Renal cortex interstitium (tissue), 11 donors: Measurements from ENCODE around the gene OVOL2. TPM values are rescaled to one million over a fixed set of nuclear protein-coding genes. Genes with fewer than 3 reads are reported as not detected.
A peak's percentile ranks its signal among the peaks of the same experiment; 100 is the strongest.

Experiments
- DNase-seq, 11 donors: peaks; one replicate each; pipeline ENCODE4 v3.0.0-alpha.2; 2013; ENCODE audit warnings: low read depth in 9 of 11, low spot score in 4 of 11; ENCODE audit errors: extremely low read depth in 1 of 11
- polyA plus RNA-seq, 3 donors: library from polyadenylated mRNA; unstranded; fragments of 120-200 nt; gene quantifications; one replicate each; pipeline ENCODE4 v1.2.1, GENCODE V29; 2013; ENCODE audit not compliant: insufficient read length in 3 of 3

The OVOL2 gene
- polyA plus RNA-seq, 3 donors, result 0.65 to 1.5 (median 1.2) TPM

DNA sequence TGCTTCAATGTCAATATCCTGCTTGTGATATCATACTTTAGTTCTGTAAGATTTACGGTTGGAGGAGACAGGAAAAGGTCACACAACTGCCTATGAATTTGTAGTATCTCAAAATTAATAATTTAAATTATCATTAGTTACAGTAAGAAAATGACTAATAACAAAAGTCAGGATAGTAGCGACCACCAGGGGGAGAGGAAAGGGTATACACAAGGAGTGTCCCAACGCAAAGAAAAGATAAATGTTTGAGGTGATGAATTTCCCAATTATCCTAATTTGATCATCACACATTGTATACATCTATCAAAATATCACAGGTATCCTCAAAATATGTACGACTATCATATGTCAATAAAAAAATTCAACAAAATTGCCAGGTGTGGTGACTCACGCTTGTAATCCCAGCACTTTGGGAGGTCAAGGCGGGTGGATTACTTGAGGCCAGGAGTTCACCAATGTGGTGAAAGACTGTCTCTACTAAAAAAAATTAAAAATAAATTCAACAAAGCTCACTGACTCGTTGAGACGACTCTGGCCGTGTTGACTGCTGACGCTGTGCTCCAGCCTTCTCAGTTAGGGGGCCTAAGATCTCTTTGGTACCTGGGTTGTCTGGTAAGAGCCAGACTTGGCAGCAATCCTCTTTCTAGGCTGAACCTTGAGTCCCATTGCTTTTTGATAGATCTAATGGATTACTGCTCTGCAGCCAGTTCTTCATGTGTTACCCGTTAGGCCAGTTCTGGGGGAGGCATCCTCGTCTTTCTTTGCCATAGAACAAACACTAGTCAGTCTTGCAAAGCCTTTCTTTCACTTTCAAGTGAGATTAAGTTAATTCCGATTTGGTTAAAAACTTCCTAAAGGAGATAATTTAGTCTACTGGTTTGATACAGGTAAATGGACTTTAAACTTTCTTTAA, 9.0 kb upstream of the OVOL2 start:
- no peak for DNase-seq

DNA sequence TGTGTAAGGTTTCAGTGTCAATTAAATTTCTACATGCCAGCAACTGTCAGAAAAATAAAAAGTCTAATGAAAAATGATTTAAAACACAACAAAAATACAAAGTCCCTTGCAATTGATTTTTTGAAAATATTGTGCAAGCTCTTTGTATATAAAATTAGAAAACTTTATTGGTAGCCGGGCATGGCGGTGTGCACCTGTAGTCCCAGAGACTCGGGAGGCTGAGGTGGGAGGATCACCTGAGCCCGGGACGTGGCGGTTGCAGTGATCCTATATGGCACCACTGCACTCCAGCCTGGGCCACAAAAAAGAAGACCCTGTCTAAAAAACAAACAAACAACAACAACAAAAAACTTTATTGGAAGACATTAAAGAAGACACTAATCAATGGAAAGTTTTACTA, 6.0 kb upstream of the OVOL2 start:
- no peak for DNase-seq

DNA sequence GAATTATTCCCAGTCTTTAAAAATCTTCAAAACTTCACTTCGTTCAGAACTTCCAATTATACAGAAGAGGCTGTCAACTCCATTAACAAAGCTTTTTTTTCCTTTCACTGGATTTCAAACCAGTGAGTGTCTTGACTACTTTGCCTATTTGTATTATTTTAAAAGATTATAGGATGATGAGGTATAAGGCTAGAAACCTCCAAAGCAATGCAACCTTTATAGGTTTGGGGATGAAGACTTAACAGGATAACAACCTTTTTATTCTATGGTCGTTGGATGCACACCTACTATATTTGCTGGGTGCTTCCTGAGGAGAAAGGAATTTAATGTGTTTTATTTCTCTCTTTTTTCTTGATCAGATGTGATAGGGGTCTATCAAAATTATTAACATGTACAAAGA, 1.9 kb upstream of the OVOL2 start:
- no peak for DNase-seq

DNA sequence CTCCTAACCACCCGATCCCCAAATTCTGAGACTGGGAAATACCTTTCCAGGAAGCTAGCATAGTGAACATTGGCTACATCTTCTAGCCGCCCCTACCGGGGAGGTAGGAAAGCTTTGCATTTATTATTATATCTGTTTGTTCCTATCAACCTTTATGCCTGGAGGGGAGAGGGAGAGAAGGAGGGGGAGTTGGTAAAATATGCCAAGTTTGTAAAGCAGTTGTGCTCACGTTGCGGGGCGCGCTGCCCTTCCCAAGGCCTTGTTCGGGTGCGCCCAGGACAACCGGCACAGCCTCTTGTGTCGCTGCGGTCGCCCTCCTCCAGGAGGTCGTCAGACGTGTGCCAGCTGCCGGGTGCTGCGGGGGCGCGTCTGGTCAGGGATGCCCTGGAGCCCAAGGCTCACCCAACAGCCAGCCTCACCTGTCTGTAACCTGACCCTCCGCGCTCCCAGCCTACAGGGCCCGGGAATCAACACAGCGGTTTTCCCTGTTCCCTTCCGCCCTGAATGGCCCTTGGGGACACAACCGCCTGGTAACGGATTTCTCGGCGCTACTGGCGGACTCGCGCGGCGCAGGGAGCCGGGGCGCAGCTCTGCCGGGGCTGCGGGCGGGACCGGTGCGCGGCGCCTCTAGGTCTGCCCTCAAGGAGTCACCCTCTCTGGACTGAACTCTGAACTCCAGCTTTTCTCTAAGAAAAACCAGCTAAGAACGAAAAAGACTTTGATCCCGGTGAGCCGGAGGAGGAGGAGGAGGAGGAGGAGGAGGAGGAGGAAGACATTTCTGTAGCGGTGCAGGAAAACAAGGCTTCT, 1.1 kb upstream of the OVOL2 start:
- DNase-seq, result peak in 3 of 11 donors; percentile 24 to 39 (median 37)

DNA sequence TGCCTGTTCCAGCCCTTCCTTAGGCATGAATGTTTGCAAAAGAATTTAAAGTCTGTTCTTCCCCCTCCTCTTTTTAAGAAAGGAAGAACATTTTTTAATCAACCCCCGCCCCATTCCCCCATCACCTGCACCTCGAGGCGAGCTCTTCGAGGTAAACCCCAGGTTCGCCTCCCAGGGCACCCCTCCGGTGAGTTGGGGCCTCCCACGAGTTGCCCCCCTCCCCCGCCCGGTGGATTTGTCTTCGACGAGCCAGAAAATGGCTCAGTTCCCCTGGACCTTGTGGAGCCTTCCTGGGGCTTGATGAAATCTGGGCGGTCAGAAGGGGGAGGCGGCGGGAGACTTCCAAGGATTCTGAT, 256 bp upstream of the OVOL2 start:
- no peak for DNase-seq

DNA sequence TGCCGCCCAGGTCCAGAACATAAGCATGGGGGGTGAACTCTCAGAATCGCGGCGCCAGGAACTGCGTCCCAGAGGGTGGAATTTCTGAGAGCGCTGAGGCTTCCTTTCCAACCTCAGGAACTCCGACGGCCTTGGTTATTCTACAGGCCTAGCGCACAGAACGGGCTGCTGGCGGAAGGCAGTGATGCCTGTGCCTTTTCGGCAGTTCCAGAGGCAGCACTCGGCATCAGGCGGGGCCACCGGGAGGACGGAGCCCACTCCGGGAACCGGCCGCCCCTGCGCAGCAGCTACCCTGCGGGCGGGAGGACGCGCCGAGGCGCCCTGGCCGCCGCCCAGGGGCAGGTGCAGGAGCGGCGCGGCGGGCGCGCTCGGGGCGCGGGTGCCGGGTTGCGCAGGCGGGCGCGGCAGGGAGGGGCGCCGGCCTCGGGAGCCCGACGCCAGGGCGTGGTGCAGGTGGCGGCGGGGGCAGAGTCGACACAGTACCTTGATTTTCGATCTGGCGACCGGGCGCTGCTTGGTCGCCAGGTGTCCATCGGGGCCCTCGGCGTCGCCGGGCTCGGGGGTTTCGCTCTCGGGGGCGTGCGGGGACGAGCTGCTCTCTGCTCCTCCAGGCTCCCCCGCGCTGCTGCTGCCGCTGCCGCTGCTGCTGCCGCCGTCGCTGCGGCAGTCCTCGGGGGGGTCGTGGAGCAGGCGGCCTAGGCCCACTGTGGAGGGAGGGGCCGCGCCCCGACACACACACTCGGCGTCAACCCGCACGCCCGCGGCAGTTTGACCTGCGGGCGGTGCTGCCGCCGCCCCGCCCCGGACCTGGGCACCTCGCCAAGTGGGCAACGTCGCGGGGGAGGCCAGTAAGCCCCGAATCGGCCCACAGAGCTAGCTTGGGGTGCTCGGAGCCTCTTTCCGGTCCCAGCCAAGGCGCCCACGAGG, 1.3 kb downstream of the OVOL2 start:
- DNase-seq, result no peak

DNA sequence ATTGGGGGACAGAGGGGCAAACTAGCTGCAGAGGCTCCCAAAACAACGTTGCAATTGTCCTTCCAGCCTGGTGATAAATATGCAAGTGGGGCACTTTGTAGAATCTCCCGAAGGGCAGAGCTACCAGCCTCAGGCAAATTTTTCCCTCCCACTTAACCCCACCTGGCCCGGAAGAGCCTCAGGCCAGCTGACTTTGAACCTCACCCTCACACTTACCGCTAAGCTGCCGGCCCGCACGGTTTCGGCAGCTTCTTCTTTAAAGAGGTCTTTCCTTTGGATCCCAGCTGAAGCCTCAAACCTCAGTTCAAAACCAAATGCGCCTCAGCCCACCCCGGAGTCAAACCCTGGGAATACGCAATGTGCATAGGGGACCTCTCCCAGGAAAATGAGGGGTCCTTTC, 2.5 kb downstream of the OVOL2 start:
- DNase-seq, result no peak

DNA sequence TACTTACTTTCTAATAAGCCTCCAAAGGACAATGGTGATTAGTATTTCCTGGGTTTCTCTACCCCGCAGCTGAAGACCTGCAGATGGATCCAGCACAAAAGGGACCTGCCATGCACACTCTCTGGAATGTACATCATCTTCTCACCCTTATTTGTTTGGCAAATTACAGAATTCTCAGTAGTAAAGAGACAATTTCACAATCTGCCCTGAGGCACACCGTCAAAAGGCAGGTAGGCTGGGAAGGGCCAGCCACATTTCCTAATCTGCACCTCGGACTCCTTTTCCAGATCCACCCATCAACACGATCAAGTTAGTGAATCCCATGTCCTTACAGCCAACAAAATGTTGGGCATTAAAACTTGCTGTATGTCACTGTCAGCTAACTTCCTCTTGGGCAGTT, 4.9 kb downstream of the OVOL2 start:
- DNase-seq, result no peak

DNA sequence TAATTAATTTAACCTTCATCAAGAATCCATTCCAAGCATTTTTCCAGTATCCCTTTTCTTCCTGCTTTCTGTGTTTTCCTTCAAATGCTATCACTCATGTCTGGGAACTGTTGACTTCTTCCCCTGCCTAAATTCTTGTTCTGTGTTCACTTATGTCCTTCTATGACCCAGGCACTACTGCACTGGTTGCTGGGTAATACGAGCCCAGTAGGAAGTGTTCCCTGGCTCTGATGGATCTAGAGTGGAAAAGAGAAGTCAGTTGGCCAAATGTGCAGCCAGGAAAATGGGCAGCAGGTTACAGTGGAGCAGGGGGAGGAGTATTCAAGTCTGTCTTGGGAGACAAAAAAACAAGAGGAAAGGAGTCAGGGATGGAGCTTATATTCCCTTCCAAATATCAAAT, 7.1 kb downstream of the OVOL2 start:
- DNase-seq, result no peak

DNA sequence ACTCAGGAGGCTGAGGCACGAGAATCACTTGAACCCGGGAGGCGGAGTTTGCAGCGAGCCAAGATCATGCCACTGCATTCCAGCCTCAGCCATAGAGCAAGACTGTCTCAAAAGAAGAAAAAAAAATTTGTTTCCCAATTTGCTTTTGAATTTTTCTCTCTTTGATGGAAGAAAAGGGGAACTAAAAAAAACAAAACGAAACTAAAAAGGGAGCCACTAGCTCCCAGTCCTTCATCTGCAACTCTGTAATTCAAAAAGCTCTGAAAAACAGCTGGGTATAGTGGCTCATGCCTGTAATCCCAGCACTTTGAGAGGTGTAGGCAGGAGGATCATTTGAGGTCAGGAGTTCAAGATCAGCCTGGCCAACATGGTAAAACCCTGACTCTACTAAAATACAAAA, 9.5 kb downstream of the OVOL2 start:
- DNase-seq, result no peak

DNA sequence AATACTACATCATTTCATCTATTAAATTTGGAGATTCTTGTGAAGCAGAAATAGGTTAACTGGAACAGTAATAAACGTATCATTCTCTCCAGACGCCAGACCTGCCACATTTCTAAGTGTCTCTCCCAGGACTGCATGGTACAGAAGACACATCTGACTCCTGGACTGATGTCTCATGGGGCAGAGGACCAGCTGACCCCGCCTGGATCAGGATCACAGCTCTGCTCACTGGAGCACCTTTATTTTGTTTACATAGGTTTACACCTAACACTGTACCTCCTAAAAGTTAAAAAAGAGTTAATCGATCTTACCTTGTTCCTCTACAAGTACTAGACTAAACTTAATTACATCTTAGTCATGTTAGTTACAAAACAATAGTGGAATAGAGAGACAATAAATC, 11.2 kb downstream of the OVOL2 start:
- DNase-seq, result no peak

DNA sequence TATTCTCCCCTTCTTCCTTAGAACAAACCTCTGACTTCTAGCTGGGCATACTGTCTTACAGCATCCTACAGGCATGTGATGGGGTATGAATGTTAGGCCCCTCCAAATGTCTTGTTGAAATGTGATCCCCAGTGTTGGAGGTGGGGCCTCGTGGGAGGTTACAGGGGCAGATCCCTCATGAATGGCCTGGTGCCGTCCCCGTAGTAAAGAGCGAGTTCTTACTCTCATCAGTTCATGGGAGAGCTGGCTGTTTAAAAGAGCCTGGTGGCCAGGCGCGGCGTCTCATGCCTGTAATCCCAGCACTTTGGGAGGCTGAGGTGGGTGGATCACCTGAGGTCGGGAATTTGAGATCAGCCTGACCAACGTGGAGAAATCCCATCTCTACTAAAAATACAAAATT, 15.5 kb downstream of the OVOL2 start:
- DNase-seq, result no peak

DNA sequence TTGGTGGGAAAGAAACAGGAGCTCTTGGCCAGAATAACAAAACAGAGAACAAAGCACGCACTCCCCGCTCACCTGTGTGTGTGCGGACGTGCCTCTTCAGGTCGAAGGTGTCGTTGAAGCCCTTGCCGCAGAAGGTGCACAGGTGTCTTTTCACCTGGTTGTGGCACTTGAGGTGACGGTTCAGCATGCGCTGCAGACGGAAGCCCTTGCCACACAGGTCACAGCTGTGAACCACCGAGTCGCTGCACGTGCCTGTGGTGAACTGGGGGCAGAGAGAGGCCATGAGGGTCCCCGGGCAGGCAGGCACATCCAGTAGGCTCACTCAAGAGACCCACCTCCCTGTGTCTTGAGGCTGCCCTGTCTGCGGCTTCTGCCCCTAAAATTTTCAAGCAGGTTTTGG, 16.3 kb downstream of the OVOL2 start:
- no peak for DNase-seq

DNA sequence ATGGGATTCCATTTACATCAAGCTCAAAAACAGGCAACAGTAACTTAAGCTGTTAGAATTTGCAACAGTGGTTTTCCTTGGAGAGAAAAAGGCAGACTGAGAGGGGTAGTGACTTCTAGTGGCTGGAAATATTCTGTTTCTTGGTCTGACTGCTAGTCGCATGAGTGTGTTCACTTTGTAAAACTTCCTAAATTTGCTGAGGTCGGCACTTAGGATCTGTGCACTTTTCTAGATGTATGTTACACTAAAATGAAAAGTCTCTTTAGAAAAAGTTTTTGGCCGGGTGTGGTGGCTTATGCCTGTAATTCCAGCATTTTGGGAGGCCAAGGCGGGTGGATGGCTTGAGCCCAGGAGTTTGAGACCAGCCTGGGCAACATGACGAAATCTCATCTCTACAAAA, 18.7 kb downstream of the OVOL2 start:
- no peak for DNase-seq

DNA sequence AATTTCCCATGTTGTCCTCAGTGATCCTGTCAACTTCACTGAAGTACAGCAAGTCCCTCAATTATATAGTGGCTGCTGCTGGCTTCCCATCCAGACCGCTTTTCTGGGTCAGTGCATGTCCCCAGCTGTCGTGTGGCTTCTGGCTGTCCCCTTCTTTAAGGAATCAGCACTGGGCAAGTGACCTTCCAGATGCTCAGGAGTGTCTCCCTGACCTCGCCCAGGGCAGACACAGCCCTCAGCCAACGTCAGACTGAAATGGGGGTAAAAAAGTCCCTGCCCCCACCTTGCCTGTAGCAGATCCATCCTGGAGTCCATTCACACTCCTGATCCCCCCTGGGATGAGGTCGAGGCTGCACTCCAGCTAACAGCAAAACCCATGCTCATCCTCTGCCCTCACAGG, 23.7 kb downstream of the OVOL2 start:
- DNase-seq, result no peak

DNA sequence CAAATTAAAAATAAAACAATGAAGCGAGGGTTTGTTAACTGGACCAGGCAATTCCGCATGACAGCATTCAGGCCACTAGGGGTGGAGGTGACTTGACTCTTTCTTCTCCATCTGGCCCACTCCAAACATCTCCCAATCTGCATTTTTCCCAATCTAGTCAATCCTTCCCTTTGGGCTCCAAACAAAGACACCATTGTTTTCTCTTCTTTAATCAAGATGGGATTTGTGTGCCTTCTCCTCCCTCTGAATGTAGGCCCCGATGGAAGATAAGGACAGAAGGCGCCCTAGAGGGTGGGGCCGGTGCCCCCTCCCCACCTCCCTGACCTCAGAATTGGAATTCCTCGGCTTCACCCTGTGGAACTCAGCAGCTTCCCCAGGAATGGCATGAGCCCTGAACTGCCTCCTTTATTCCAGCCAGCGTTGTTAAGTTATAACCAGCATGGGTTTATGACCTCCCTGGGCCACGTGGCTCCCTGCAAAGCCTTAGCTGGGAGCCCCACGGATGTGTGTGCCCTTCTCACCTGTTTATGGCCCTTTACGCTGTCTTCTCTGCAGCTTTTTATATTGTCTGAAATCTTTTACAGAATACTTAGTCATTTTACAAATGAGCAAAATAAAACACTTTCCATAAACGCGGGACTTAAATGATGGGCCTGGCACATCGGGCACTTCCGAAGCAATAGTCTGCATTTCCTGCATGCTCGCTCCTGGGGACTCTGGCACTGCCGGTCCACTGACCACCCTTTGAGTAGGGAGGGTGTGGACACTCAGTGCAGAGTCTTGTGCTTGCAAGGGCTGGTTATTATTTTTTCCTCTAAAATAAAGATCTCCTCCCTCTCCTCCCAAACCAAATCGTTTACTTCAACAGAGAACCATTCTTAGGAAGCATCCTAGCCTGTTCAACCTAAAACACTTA, 24.5 kb downstream of the OVOL2 start:
- DNase-seq, result no peak

DNA sequence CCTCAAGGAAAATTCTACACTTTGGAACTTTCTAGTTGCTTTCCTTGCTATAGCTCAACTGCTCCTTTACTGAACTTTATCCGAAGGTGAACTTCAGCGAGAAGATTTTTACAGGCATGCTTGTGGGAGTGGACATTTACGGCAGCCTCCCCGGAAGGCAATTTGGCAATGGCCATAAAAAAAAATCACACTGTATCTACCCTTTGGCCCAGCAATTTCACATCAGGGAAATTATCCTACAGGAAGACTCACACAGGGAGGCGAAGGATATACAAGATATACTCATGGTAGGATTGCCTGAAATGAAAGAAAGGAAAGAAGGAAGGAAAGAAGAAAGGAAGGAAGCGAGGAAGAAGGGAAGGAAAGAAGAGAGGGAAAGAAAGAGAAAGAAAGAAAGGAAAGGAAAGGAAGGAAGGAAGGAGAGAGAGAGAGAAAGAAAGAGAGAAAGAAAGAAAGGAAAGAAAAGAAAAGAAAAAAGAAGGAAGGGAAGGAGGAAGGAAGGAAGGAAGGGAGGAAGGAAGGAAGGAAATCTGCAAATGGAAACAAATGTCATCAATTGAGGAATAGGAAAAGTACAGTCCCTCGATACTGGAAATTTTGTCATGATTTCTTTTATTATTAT, 25.7 kb downstream of the OVOL2 start:
- no peak for DNase-seq

DNA sequence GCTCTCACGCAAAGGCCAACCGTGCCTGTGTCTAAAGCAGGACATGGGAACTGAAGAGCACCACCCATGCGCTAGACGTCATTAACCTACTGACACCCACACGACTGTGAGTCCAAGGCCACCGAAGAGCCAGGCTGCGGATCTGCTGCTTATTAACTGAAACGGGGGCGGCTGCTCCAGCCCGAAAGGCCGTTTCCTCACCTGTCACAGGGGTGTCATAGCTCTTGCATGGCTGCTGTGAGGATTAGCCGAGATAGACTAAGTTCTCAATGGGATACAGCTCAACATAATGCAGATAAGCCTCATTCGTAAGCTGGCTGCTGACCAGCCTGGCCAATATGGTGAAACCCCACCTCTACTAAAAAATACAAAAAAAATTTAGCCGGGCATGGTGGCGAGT, 26.7 kb downstream of the OVOL2 start:
- DNase-seq, result no peak
